Endodermal cell (in vitro differentiated cells): ENCODE data around the gene CACNA1D. TPM values are rescaled to one million over a fixed set of nuclear protein-coding genes. Genes with fewer than 3 reads are reported as not detected.

Source experiments
- DNase-seq: peaks from one replicate; pipeline ENCODE4 v3.0.0-alpha.2; 2017
- H3K27ac ChIP-seq: 2 replicates; pipeline ENCODE4 v1.5.1; 2013; ENCODE audit warnings: mild to moderate bottlenecking, low read depth, low read length, moderate library complexity
- H3K27me3 ChIP-seq: 2 replicates; pipeline ENCODE4 v1.6.1; 2013; ENCODE audit warnings: mild to moderate bottlenecking, low read length, moderate library complexity; ENCODE audit not compliant: insufficient read depth, control insufficient read depth, poor library complexity, severe bottlenecking
- H3K36me3 ChIP-seq: 2 replicates; pipeline ENCODE4 v1.7.0; 2013; ENCODE audit warnings: mild to moderate bottlenecking, low read length, moderate library complexity; ENCODE audit not compliant: control insufficient read depth, insufficient read depth
- H3K4me1 ChIP-seq: one replicate; pipeline ENCODE4 v1.7.0; 2013; ENCODE audit warnings: low read length; ENCODE audit not compliant: control insufficient read depth, insufficient read depth
- H3K4me3 ChIP-seq: 2 replicates; pipeline ENCODE4 v1.5.1; 2013; ENCODE audit warnings: mild to moderate bottlenecking, low read length, moderate library complexity
- H3K9ac ChIP-seq: 2 replicates; pipeline ENCODE4 v1.6.1; 2013; ENCODE audit warnings: mild to moderate bottlenecking, low read length, moderate library complexity; ENCODE audit not compliant: poor library complexity, severe bottlenecking; ENCODE audit errors: extremely low read depth
- H3K9me3 ChIP-seq: 2 replicates; pipeline ENCODE4 v1.6.1; 2013; ENCODE audit warnings: mild to moderate bottlenecking, low read length, moderate library complexity; ENCODE audit not compliant: control insufficient read depth
- H3K27ac Mint-ChIP-seq: 2 replicates; pipeline ENCODE4 v1.8.0; 2020; ENCODE audit warnings: mixed read lengths
- H3K27me3 Mint-ChIP-seq: 2 replicates; pipeline ENCODE4 v1.8.0; 2021; ENCODE audit warnings: mild to moderate bottlenecking, mixed read lengths; ENCODE audit not compliant: insufficient read depth
- H3K36me3 Mint-ChIP-seq: 2 replicates; pipeline ENCODE4 v1.8.0; 2020; ENCODE audit warnings: low read depth, mixed read lengths
- H3K4me1 Mint-ChIP-seq: 2 replicates; pipeline ENCODE4 v1.8.0; 2020; ENCODE audit warnings: mixed read lengths
- H3K4me3 Mint-ChIP-seq: 2 replicates; pipeline ENCODE4 v1.8.0; 2020; ENCODE audit warnings: mild to moderate bottlenecking, moderate library complexity, mixed read lengths
- H3K9me3 Mint-ChIP-seq: 2 replicates; pipeline ENCODE4 v1.8.0; 2020; ENCODE audit warnings: mild to moderate bottlenecking, mixed read lengths
- WGBS, 2 experiments: methylation state at CpG; one replicate each; pipeline versions ENCODE4 v1.1.5 to v1.1.7; 2013; ENCODE audit warnings: missing lambda C conversion rate in 2 of 2, mixed read lengths in 1 of 2; ENCODE audit not compliant: insufficient coverage in 1 of 2, insufficient read length in 1 of 2; 5-methylcytosine and 5-hydroxymethylcytosine counted together
- total RNA-seq, 2 donors: library from RNA; stranded (reverse); fragmentation: NEBNext Ultra II Directional in 1 of 2; extraction: Animal tissue kit (Norgen Biotek cat#: 25700) in 1 of 2; gene quantifications; 2 replicates in 1 of 2; 3 replicates in 1 of 2; pipeline ENCODE4 v1.2.1, GENCODE V29; 2021
- TF ChIP-seq, protein P1 (sequence below): fragments of 200-600 bp; sonication (generic); conservative IDR thresholded peaks from 2 replicates; pipeline ENCODE4 v1.5.0; 2021; ENCODE audit warnings: antibody characterized with exemption, mild to moderate bottlenecking

CACNA1D gene
- total RNA-seq, 2 donors from 2014 or later: 2.2 to 3.8 TPM

- Histone ChIP-seq H3K4me3 (no peak overlapping the region), H3K4me1 (peaks cover 5% of the 10 kb centered on the region), H3K27me3 (no peaks in the 10 kb centered on the region), H3K36me3 (no peaks in the 10 kb centered on the region), H3K9me3 (no peaks in the 10 kb centered on the region), H3K27ac (no peak overlapping the region), H3K9ac (no peak overlapping the region)
- Mint-ChIP-seq H3K9me3 (no peaks in the 10 kb centered on the region), H3K4me3 (no peak overlapping the region), H3K27ac (no peak overlapping the region), H3K36me3 (no peaks in the 10 kb centered on the region), H3K27me3 (no peaks in the 10 kb centered on the region), H3K4me1 (peaks cover 19% of the 10 kb centered on the region)
- TF ChIP-seq, protein P1, sequence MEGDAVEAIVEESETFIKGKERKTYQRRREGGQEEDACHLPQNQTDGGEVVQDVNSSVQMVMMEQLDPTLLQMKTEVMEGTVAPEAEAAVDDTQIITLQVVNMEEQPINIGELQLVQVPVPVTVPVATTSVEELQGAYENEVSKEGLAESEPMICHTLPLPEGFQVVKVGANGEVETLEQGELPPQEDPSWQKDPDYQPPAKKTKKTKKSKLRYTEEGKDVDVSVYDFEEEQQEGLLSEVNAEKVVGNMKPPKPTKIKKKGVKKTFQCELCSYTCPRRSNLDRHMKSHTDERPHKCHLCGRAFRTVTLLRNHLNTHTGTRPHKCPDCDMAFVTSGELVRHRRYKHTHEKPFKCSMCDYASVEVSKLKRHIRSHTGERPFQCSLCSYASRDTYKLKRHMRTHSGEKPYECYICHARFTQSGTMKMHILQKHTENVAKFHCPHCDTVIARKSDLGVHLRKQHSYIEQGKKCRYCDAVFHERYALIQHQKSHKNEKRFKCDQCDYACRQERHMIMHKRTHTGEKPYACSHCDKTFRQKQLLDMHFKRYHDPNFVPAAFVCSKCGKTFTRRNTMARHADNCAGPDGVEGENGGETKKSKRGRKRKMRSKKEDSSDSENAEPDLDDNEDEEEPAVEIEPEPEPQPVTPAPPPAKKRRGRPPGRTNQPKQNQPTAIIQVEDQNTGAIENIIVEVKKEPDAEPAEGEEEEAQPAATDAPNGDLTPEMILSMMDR: no peak
- DNase-seq: no peak
These were observed 212.8 kb downstream of the CACNA1D start for GRCh38 chr3:53707222-53707621.

GRCh38 chr3:53708001-53708621 lies 213.7 kb downstream of the CACNA1D start:
- peak; percentile 43 for DNase-seq
- H3K27me3 Mint-ChIP-seq: no peaks in the 10 kb centered on the region
- no peak overlapping the region for H3K27ac ChIP-seq
- TF ChIP-seq, protein P1: peak; percentile 4
- no peaks in the 10 kb centered on the region for H3K9me3 Mint-ChIP-seq
- H3K27ac Mint-ChIP-seq: no peak overlapping the region
- no peaks in the 10 kb centered on the region for H3K36me3 Mint-ChIP-seq
- no peak overlapping the region for H3K4me3 ChIP-seq
- no peak overlapping the region for H3K4me3 Mint-ChIP-seq
- 87 to 90% methylated on average over 3 to 4 of the region's 4 CpGs for WGBS, 2 experiments
- no peak overlapping the region for H3K9ac ChIP-seq
- H3K36me3 ChIP-seq: no peaks in the 10 kb centered on the region
- peaks cover 5% of the 10 kb centered on the region for H3K4me1 ChIP-seq
- no peaks in the 10 kb centered on the region for H3K9me3 ChIP-seq
- H3K27me3 ChIP-seq: no peaks in the 10 kb centered on the region
- H3K4me1 Mint-ChIP-seq: peaks cover 19% of the 10 kb centered on the region

GRCh38 chr3:53709256-53709655 lies 214.8 kb downstream of the CACNA1D start:
- no peak overlapping the region for H3K27ac ChIP-seq
- TF ChIP-seq, protein P1: no peak
- H3K4me3 Mint-ChIP-seq: no peak overlapping the region
- no peaks in the 10 kb centered on the region for H3K9me3 Mint-ChIP-seq
- no peaks in the 10 kb centered on the region for H3K27me3 Mint-ChIP-seq
- peak; percentile 23 for DNase-seq
- H3K27ac Mint-ChIP-seq: no peak overlapping the region
- no peaks in the 10 kb centered on the region for H3K36me3 Mint-ChIP-seq
- H3K4me1 ChIP-seq: peaks cover 5% of the 10 kb centered on the region
- no peak overlapping the region for H3K4me3 ChIP-seq
- H3K4me1 Mint-ChIP-seq: peaks cover 15% of the 10 kb centered on the region
- no peaks in the 10 kb centered on the region for H3K36me3 ChIP-seq
- WGBS, 2 experiments: 88 to 100% methylated on average over 3 to 6 of the region's 6 CpGs
- no peaks in the 10 kb centered on the region for H3K27me3 ChIP-seq
- H3K9ac ChIP-seq: no peak overlapping the region
- no peaks in the 10 kb centered on the region for H3K9me3 ChIP-seq
